ENCODE results near the gene TDRD1.

Gene TDRD1

DNA sequence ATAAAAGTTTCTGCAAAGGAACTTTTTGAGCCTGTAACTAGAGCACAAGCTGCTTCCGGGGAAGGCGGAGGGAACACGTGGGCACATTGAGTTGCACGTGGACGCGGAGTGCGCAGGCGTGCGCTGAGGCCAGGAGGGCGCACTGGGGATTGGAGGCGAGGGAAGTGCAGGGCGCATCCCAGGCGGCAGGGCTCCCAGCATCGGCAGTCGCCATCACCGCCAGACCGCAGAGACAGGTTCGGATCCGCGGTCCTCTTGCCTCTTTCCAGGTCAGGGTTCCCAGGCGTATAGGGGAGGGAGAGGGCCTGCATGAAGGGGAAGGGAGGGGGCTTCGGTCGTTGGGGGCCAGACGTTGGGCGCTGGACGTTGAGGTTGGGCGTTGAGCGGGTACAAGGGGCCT, at the start of gene TDRD1:
Gene TDRD1 (plus strand): TSS at position 206 of the 400 bp plus-strand sequence. CDS start 8,479 bp downstream, outside the sequence.
- TF ChIP-seq REST (IDR thresholded peaks at IDR 0.05; ENCODE audit: low read depth): no peak
- no peak for TF ChIP-seq MAX (IDR thresholded peaks at IDR 0.05)
- no peak for TF ChIP-seq TEAD4 (IDR thresholded peaks at IDR 0.05)
- TF ChIP-seq ZBTB7A (IDR thresholded peaks at IDR 0.05; ENCODE audit: low read depth): no peak
- no peak for TF ChIP-seq EGR1 (IDR thresholded peaks at IDR 0.05)
- TF ChIP-seq CEBPB (IDR thresholded peaks at IDR 0.05): no peak
- no peak for TF ChIP-seq RAD21 (IDR thresholded peaks at IDR 0.05; ENCODE audit: low read depth)
- no peak for TF ChIP-seq YY1 (IDR thresholded peaks at IDR 0.05; ENCODE audit: low read depth)
- TF ChIP-seq NFIC (IDR thresholded peaks at IDR 0.05): no peak
- TF ChIP-seq TAF1 (IDR thresholded peaks at IDR 0.05; ENCODE audit: low read depth): no peak
- TF ChIP-seq EP300 (IDR thresholded peaks at IDR 0.05; ENCODE audit: borderline replicate concordance): no peak
- no peak for TF ChIP-seq USF1 (IDR thresholded peaks at IDR 0.05)
- TF ChIP-seq CREB1 (IDR thresholded peaks at IDR 0.05; ENCODE audit: low read depth): no peak

GRCh38 chr10:114131094-114131493, 48.1 kb upstream of the TDRD1 start:
- TF ChIP-seq USF1 (IDR thresholded peaks at IDR 0.05) (no peak), RAD21 (IDR thresholded peaks at IDR 0.05; ENCODE audit: low read depth) (no peak), TAF1 (IDR thresholded peaks at IDR 0.05; ENCODE audit: low read depth) (no peak), FOXM1 (IDR thresholded peaks at IDR 0.05; ENCODE audit: borderline replicate concordance, low read depth) (no peak), EGR1 (IDR thresholded peaks at IDR 0.05) (no peak)

GRCh38 chr10:114135476-114135875, 43.7 kb upstream of the TDRD1 start:
- no peak for TF ChIP-seq CREB1 (IDR thresholded peaks at IDR 0.05; ENCODE audit: low read depth)
- no peak for TF ChIP-seq TAF1 (IDR thresholded peaks at IDR 0.05; ENCODE audit: low read depth)
- no peak for TF ChIP-seq CEBPB (IDR thresholded peaks at IDR 0.05)
- no peak for TF ChIP-seq MAX (IDR thresholded peaks at IDR 0.05)
- no peak for TF ChIP-seq YY1 (IDR thresholded peaks at IDR 0.05; ENCODE audit: low read depth)
- no peak for TF ChIP-seq FOXM1 (IDR thresholded peaks at IDR 0.05; ENCODE audit: borderline replicate concordance, low read depth)
- no peak for TF ChIP-seq USF1 (IDR thresholded peaks at IDR 0.05)
- TF ChIP-seq EGR1 (IDR thresholded peaks at IDR 0.05): no peak
- no peak for TF ChIP-seq TEAD4 (IDR thresholded peaks at IDR 0.05)
- TF ChIP-seq TCF12 (IDR thresholded peaks at IDR 0.05; ENCODE audit: low read depth): no peak

- no peak for TF ChIP-seq RAD21 (IDR thresholded peaks at IDR 0.05; ENCODE audit: low read depth)
These were observed 40.6 kb upstream of the TDRD1 start for GRCh38 chr10:114138581-114138980.

DNA sequence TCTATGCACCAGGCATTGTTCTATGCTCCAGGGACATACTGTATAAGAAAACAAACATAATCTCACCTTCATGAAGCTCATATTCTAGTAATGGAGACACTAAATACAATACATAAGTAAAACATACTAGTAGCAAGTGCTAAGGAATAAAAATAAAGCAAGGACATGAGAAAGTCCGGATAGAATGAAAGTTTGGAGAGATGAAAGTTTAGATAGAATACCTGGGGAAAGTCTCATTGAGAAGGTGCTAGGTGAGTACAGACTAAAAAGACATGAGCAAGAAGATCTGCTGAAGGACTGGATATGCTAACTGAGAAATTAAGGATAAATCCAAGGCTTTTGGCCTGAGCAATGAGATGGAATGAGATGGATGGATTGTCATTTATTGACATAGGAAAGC, 39.1 kb upstream of the TDRD1 start:
- no peak for TF ChIP-seq REST (IDR thresholded peaks at IDR 0.05; ENCODE audit: low read depth)
- TF ChIP-seq TCF12 (IDR thresholded peaks at IDR 0.05; ENCODE audit: low read depth): no peak
- no peak for TF ChIP-seq USF1 (IDR thresholded peaks at IDR 0.05)
- no peak for TF ChIP-seq ZBTB7A (IDR thresholded peaks at IDR 0.05; ENCODE audit: low read depth)
- no peak for TF ChIP-seq CREB1 (IDR thresholded peaks at IDR 0.05; ENCODE audit: low read depth)
- TF ChIP-seq EGR1 (IDR thresholded peaks at IDR 0.05): no peak
- TF ChIP-seq TAF1 (IDR thresholded peaks at IDR 0.05; ENCODE audit: low read depth): no peak
- TF ChIP-seq RAD21 (IDR thresholded peaks at IDR 0.05; ENCODE audit: low read depth): no peak
- TF ChIP-seq TEAD4 (IDR thresholded peaks at IDR 0.05): no peak
- no peak for TF ChIP-seq FOXM1 (IDR thresholded peaks at IDR 0.05; ENCODE audit: borderline replicate concordance, low read depth)
- TF ChIP-seq CEBPB (IDR thresholded peaks at IDR 0.05): no peak
- TF ChIP-seq EP300 (IDR thresholded peaks at IDR 0.05; ENCODE audit: borderline replicate concordance): no peak
- no peak for TF ChIP-seq NFIC (IDR thresholded peaks at IDR 0.05)
- TF ChIP-seq MAX (IDR thresholded peaks at IDR 0.05): no peak
- TF ChIP-seq YY1 (IDR thresholded peaks at IDR 0.05; ENCODE audit: low read depth): no peak

Measured in Ishikawa (cell line).